ENCODE data around the gene DNER.

DNA sequence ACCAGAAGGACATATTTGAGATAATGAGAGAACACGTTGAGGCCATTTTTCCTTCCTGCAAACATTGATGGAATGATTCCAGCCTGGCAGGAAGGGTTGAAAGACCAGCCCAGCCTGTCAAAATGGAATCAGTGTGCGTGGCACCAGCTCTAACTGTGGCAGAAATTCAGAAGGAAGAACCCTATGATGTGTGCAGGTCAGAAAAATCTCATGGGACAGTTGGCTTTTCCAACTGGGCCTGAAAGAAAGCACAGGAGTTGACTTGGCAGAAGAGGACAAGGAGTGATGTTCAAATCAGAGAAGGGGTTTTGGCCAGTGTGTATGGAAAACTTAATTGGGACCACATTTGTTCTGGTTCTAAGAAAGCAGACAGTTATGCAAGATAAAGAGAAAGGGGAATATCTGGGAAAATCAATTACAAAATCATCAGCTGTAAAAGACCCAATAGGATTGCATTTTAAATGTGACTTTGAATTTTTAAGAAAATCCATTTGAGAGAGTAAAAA lies 250.5 kb downstream of the DNER start:
- TF ChIP-seq POLR2A (IDR thresholded peaks at IDR 0.05; ENCODE audit: extremely low read depth, insufficient read length): no peak
- TF ChIP-seq, protein P1, sequence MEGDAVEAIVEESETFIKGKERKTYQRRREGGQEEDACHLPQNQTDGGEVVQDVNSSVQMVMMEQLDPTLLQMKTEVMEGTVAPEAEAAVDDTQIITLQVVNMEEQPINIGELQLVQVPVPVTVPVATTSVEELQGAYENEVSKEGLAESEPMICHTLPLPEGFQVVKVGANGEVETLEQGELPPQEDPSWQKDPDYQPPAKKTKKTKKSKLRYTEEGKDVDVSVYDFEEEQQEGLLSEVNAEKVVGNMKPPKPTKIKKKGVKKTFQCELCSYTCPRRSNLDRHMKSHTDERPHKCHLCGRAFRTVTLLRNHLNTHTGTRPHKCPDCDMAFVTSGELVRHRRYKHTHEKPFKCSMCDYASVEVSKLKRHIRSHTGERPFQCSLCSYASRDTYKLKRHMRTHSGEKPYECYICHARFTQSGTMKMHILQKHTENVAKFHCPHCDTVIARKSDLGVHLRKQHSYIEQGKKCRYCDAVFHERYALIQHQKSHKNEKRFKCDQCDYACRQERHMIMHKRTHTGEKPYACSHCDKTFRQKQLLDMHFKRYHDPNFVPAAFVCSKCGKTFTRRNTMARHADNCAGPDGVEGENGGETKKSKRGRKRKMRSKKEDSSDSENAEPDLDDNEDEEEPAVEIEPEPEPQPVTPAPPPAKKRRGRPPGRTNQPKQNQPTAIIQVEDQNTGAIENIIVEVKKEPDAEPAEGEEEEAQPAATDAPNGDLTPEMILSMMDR (IDR thresholded peaks at IDR 0.05; ENCODE audit: low read depth, low read length): no peak
- TF ChIP-seq, protein P2, sequence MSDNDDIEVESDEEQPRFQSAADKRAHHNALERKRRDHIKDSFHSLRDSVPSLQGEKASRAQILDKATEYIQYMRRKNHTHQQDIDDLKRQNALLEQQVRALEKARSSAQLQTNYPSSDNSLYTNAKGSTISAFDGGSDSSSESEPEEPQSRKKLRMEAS (IDR thresholded peaks at IDR 0.05; ENCODE audit: low read depth, low read length): no peak
- no peak for TF ChIP-seq MYC (IDR thresholded peaks at IDR 0.05; ENCODE audit: low read depth, low read length)

Measured in NB4 (cell line).